GM23338 (cell line): Measurements from ENCODE around the gene PARL. TPM values are rescaled to one million over a fixed set of nuclear protein-coding genes. Genes with fewer than 3 reads are reported as not detected.

ENCODE experiments used
- ATAC-seq: fragments of 200-7000 bp; cut with Tn5 transposase; 3 replicates; pipeline ENCODE4 v1.9.1; 2020
- DNase-seq: peaks from one replicate; pipeline ENCODE4 v3.0.0-alpha.2; 2015; ENCODE audit warnings: low spot score
- H2AFZ ChIP-seq: fragments of 200-600 bp; sonication (generic); 2 replicates; pipeline ENCODE4 v1.8.0; 2016; ENCODE audit warnings: antibody characterized with exemption, mild to moderate bottlenecking, moderate library complexity
- H3F3A ChIP-seq: fragments of 200-600 bp; sonication (generic); replicated peaks from 2 replicates; pipeline ENCODE4 v1.8.0; 2017; ENCODE audit warnings: antibody characterized with exemption, mixed run types, low read depth
- H3K27ac ChIP-seq: fragments of 200-600 bp; sonication (generic); 2 replicates; pipeline ENCODE4 v1.6.1; 2016; ENCODE audit warnings: low read depth
- H3K27me3 ChIP-seq: fragments of 200-600 bp; sonication (generic); 2 replicates; pipeline ENCODE4 v1.8.0; 2016; ENCODE audit warnings: mild to moderate bottlenecking, mixed run types, moderate library complexity; ENCODE audit not compliant: insufficient read depth
- H3K36me3 ChIP-seq: fragments of 200-600 bp; sonication (generic); 2 replicates; pipeline ENCODE4 v1.8.0; 2016; ENCODE audit warnings: mild to moderate bottlenecking; ENCODE audit not compliant: insufficient read depth
- H3K4me1 ChIP-seq: fragments of 200-600 bp; sonication (generic); 2 replicates; pipeline ENCODE4 v1.8.0; 2016; ENCODE audit warnings: mild to moderate bottlenecking, moderate library complexity; ENCODE audit not compliant: insufficient read depth
- H3K4me2 ChIP-seq: fragments of 200-600 bp; sonication (generic); 2 replicates; pipeline ENCODE4 v1.7.1; 2017; ENCODE audit warnings: mixed run types
- H3K4me3 ChIP-seq: fragments of 200-600 bp; sonication (generic); 2 replicates; pipeline ENCODE4 v1.6.1; 2016; ENCODE audit warnings: mixed run types
- H3K79me2 ChIP-seq: fragments of 200-600 bp; sonication (generic); replicated peaks from 2 replicates; pipeline ENCODE4 v1.8.0; 2017; ENCODE audit warnings: mild to moderate bottlenecking; ENCODE audit not compliant: insufficient read depth
- H3K9me2 ChIP-seq: fragments of 200-600 bp; sonication (generic); 2 replicates; pipeline ENCODE4 v1.8.0; 2017; ENCODE audit not compliant: insufficient read depth
- H4K20me1 ChIP-seq: fragments of 200-600 bp; sonication (generic); replicated peaks from 2 replicates; pipeline ENCODE4 v1.8.0; 2017; ENCODE audit warnings: mild to moderate bottlenecking; ENCODE audit not compliant: insufficient read depth
- H3K27ac Mint-ChIP-seq: 2 replicates; pipeline ENCODE4 v1.8.0; 2020; ENCODE audit warnings: inconsistent platforms, mild to moderate bottlenecking, moderate library complexity, mixed read lengths
- H3K27me3 Mint-ChIP-seq: 3 replicates; pipeline ENCODE4 v1.8.0; 2022; ENCODE audit warnings: low read depth, mild to moderate bottlenecking, moderate library complexity, mixed read lengths, inconsistent platforms; ENCODE audit not compliant: insufficient read depth, poor library complexity
- H3K36me3 Mint-ChIP-seq: 3 replicates; pipeline ENCODE4 v1.8.0; 2021; ENCODE audit warnings: low read depth, mild to moderate bottlenecking, inconsistent platforms, moderate library complexity, mixed read lengths
- H3K4me1 Mint-ChIP-seq: 3 replicates; pipeline ENCODE4 v1.8.0; 2020; ENCODE audit warnings: mild to moderate bottlenecking, inconsistent platforms, mixed read lengths
- H3K4me3 Mint-ChIP-seq: 3 replicates; pipeline ENCODE4 v1.8.0; 2021; ENCODE audit warnings: moderate library complexity, mild to moderate bottlenecking, inconsistent platforms, mixed read lengths
- H3K9me3 Mint-ChIP-seq: 3 replicates; pipeline ENCODE4 v1.8.0; 2020; ENCODE audit warnings: moderate library complexity, mild to moderate bottlenecking, inconsistent platforms, mixed read lengths
- CTCF ChIP-seq, 2 experiments: fragments of 200-600 bp in 1 of 2; sonication (generic) in 1 of 2; conservative IDR thresholded peaks; 2 replicates each; pipeline versions ENCODE4 v1.5.1 to v1.6.1; 2016 to 2017; ENCODE audit warnings: antibody characterized with exemption in 2 of 2, low read depth in 2 of 2, mild to moderate bottlenecking in 2 of 2, moderate library complexity in 1 of 2
- EZH2 ChIP-seq: fragments of 200-600 bp; sonication (generic); IDR thresholded peaks from one replicate; pipeline ENCODE4 v1.8.0; 2017; ENCODE audit warnings: antibody characterized with exemption, mild to moderate bottlenecking, low read depth; ENCODE audit not compliant: unreplicated experiment
- EZH2phosphoT487 ChIP-seq: fragments of 200-600 bp; sonication (generic); IDR thresholded peaks from one replicate; pipeline ENCODE4 v1.8.1; 2018; ENCODE audit warnings: antibody characterized with exemption; ENCODE audit not compliant: unreplicated experiment
- JUNB ChIP-seq: IDR thresholded peaks from one replicate; pipeline ENCODE4 v1.6.1; 2016; ENCODE audit warnings: antibody characterized with exemption; ENCODE audit not compliant: unreplicated experiment
- POLR2AphosphoS5 ChIP-seq: IDR thresholded peaks from 2 replicates; pipeline ENCODE4 v1.6.1; 2016; ENCODE audit warnings: antibody characterized with exemption, low read depth
- STAT1 ChIP-seq: IDR thresholded peaks from one replicate; pipeline ENCODE4 v1.6.1; 2016; ENCODE audit warnings: antibody characterized with exemption; ENCODE audit not compliant: unreplicated experiment
- ZNF114 ChIP-seq: fragments of 250-450 bp; sonication (Bioruptor Pico); IDR thresholded peaks from 2 replicates; pipeline ENCODE4 v1.5.0; 2020; ENCODE audit warnings: mild to moderate bottlenecking, moderate library complexity
- polyA plus RNA-seq: library from polyadenylated mRNA; unstranded; fragments of >200 nt; fragmentation: Nextera tagmentation; extraction: Ambion mirVana; gene quantifications from 2 replicates; pipeline ENCODE4 v1.2.1, GENCODE V29; 2016
- total RNA-seq: library from RNA; depleted of rRNA; stranded (reverse); fragments of >200 nt; shearing (Covaris generic); gene quantifications from 2 replicates; pipeline ENCODE4 v1.2.3, GENCODE V29; 2014
- TF ChIP-seq, protein P1 (sequence below): fragments of 250-450 bp; sonication (Bioruptor Pico); IDR thresholded peaks from 2 replicates; pipeline ENCODE4 v1.5.0; 2020; ENCODE audit warnings: mild to moderate bottlenecking, moderate library complexity

Gene PARL
- total and polyA plus RNA-seq, 2 experiments from 2014 or later, result 67.5 to 78.7 TPM

- H3K9me3 Mint-ChIP-seq, result no peaks in the 10 kb centered on the region; the same call in 2 of the 3 replicates
- Histone ChIP-seq H3K4me1 (no peaks in the 10 kb centered on the region), H3K36me3 (no peaks in the 10 kb centered on the region), H2AFZ (no peak overlapping the region), H3K27ac (no peak overlapping the region), H3K4me3 (no peak overlapping the region), H3K4me2 (no peak overlapping the region), H3K9me2 (no peaks in the 10 kb centered on the region), H3K27me3 (no peaks in the 10 kb centered on the region), H3K79me2 (no peaks in the 10 kb centered on the region), H4K20me1 (no peaks in the 10 kb centered on the region), H3F3A (no peaks in the 10 kb centered on the region)
- ATAC-seq (no peak), DNase-seq (no peak)
- no peak overlapping the region for H3K27ac Mint-ChIP-seq
- peaks cover 5% of the 10 kb centered on the region for H3K4me1 Mint-ChIP-seq
- no peaks in the 10 kb centered on the region for H3K36me3 Mint-ChIP-seq
- no peak overlapping the region for H3K4me3 Mint-ChIP-seq
- no peak for TF ChIP-seq ZNF114 (CRISPR knock-in tag)
- TF ChIP-seq POLR2AphosphoS5, result no peak
- TF ChIP-seq EZH2, result no peak
- peaks cover 10% of the 10 kb centered on the region for H3K27me3 Mint-ChIP-seq
Measured at GRCh38 chr3:183912895-183913579, 28.4 kb upstream of the PARL start.

GRCh38 chr3:183911763-183912506 lies 27.3 kb upstream of the PARL start:
- no peaks in the 10 kb centered on the region; the same call in 2 of the 3 replicates for H3K9me3 Mint-ChIP-seq
- Histone ChIP-seq H3F3A (no peaks in the 10 kb centered on the region), H3K4me2 (no peak overlapping the region), H2AFZ (no peak overlapping the region), H4K20me1 (no peaks in the 10 kb centered on the region), H3K27me3 (no peaks in the 10 kb centered on the region), H3K9me2 (no peaks in the 10 kb centered on the region), H3K36me3 (no peaks in the 10 kb centered on the region), H3K4me1 (no peaks in the 10 kb centered on the region), H3K27ac (no peak overlapping the region), H3K4me3 (no peak overlapping the region), H3K79me2 (no peaks in the 10 kb centered on the region)
- ATAC-seq, result no peak
- peaks cover 9% of the 10 kb centered on the region for H3K4me1 Mint-ChIP-seq
- DNase-seq, result no peak
- no peak overlapping the region for H3K27ac Mint-ChIP-seq
- no peak for TF ChIP-seq CTCF (conservative IDR thresholded peaks at IDR 0.05; ENCODE audit: low read depth in 2 of 2)
- TF ChIP-seq POLR2AphosphoS5, result no peak
- no peak for TF ChIP-seq JUNB
- TF ChIP-seq STAT1, result no peak
- TF ChIP-seq EZH2phosphoT487, result no peak
- TF ChIP-seq ZNF114 (CRISPR knock-in tag), result no peak
- TF ChIP-seq, protein P1, sequence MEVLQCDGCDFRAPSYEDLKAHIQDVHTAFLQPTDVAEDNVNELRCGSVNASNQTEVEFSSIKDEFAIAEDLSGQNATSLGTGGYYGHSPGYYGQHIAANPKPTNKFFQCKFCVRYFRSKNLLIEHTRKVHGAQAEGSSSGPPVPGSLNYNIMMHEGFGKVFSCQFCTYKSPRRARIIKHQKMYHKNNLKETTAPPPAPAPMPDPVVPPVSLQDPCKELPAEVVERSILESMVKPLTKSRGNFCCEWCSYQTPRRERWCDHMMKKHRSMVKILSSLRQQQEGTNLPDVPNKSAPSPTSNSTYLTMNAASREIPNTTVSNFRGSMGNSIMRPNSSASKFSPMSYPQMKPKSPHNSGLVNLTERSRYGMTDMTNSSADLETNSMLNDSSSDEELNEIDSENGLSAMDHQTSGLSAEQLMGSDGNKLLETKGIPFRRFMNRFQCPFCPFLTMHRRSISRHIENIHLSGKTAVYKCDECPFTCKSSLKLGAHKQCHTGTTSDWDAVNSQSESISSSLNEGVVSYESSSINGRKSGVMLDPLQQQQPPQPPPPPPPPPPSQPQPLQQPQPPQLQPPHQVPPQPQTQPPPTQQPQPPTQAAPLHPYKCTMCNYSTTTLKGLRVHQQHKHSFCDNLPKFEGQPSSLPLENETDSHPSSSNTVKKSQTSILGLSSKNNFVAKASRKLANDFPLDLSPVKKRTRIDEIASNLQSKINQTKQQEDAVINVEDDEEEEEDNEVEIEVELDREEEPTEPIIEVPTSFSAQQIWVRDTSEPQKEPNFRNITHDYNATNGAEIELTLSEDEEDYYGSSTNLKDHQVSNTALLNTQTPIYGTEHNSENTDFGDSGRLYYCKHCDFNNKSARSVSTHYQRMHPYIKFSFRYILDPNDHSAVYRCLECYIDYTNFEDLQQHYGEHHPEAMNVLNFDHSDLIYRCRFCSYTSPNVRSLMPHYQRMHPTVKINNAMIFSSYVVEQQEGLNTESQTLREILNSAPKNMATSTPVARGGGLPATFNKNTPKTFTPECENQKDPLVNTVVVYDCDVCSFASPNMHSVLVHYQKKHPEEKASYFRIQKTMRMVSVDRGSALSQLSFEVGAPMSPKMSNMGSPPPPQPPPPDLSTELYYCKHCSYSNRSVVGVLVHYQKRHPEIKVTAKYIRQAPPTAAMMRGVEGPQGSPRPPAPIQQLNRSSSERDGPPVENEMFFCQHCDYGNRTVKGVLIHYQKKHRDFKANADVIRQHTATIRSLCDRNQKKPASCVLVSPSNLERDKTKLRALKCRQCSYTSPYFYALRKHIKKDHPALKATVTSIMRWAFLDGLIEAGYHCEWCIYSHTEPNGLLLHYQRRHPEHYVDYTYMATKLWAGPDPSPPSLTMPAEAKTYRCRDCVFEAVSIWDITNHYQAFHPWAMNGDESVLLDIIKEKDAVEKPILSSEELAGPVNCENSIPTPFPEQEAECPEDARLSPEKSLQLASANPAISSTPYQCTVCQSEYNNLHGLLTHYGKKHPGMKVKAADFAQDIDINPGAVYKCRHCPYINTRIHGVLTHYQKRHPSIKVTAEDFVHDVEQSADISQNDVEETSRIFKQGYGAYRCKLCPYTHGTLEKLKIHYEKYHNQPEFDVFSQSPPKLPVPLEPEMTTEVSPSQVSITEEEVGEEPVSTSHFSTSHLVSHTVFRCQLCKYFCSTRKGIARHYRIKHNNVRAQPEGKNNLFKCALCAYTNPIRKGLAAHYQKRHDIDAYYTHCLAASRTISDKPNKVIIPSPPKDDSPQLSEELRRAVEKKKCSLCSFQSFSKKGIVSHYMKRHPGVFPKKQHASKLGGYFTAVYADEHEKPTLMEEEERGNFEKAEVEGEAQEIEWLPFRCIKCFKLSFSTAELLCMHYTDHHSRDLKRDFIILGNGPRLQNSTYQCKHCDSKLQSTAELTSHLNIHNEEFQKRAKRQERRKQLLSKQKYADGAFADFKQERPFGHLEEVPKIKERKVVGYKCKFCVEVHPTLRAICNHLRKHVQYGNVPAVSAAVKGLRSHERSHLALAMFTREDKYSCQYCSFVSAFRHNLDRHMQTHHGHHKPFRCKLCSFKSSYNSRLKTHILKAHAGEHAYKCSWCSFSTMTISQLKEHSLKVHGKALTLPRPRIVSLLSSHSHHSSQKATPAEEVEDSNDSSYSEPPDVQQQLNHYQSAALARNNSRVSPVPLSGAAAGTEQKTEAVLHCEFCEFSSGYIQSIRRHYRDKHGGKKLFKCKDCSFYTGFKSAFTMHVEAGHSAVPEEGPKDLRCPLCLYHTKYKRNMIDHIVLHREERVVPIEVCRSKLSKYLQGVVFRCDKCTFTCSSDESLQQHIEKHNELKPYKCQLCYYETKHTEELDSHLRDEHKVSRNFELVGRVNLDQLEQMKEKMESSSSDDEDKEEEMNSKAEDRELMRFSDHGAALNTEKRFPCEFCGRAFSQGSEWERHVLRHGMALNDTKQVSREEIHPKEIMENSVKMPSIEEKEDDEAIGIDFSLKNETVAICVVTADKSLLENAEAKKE, result no peak
- peaks cover 9% of the 10 kb centered on the region for H3K27me3 Mint-ChIP-seq
- no peaks in the 10 kb centered on the region for H3K36me3 Mint-ChIP-seq
- no peak overlapping the region; the same call in 2 of the 3 replicates for H3K4me3 Mint-ChIP-seq
